Stimulated activated CD8-positive, alpha-beta memory T cell treated with anti-CD3 and anti-CD28 coated beads, Interleukin-4, amount 100 ng/mL, for 4 hours (primary cell): ENCODE results near the gene ECHDC1.
A peak's percentile ranks its signal among the peaks of the same experiment; 100 is the strongest.
"Not testable (repeated sequence)": the region's sequence is repeated elsewhere in the genome, so short reads cannot be mapped to it uniquely, and the experiment has no call there.

Experiments used
- DNase-seq, 2 donors: peaks; one replicate each; pipeline ENCODE4 v3.0.0-alpha.2; 2020; ENCODE audit warnings: low read depth in 2 of 2, low spot score in 1 of 2

ECHDC1 gene

DNA sequence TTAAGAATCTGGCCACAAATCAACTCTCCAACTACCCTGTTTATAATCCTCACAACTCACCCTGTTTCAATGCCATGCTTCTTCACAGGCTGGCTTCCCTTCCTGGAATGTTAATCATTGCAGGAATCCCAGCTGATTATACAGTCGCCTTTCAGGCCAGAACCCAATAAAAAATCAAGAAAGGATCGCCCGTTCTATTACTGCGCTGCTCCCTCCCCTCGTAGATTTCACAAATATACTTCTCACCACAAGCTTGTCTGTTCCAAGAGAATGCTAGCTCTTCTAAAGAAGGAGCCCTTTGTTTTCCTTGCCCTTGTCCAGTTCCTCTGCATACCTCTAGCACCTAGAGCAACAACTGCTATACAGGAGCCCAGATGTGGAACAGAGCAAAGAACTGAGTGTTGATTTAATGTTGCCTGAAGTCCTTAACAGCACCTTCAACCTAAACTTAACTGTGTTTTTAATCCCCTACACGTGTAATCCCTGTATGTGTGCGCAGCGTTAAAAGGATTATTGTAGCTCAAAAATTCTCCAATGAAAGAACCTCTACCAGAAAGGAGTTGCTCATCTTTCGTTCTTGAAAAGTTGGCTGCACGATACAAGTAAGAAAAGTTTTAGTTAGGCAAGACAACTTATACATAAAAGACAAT, 988 bp downstream of the ECHDC1 start:
- DNase-seq: no peak

DNA sequence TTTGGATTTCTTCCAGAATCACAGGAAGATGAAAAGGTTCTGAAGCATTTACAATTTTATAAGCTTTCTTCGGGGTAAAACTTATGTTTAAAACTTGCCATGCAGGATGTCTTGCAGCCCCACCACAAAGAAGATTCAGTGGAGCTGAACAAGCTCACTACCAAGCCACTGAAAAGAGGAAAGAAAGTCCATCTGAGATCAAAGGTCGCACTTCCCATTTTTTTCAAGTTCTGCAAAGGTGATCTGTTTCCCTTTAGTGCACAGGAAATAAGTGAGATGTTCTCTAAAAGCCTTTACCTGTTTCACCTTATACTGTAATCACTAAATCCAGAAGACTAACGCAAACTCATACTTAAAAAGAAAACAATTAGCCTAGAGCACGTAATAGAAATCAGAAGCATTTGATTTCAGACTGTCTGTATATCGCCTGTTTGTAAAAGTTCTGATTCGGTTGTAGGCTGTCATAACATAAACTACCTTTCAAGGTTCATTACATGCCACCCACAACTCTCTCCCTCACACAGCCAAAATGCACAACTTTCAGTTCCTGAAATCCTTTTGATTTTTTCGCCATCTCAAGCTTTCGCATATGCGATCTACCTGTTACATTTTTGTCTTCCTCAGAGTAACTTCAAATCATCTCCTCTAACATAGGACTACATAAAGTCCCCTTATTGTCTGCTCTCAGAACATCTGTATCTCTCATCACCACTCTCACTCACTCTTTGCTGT, 1.8 kb downstream of the ECHDC1 start:
- DNase-seq: no peak

DNA sequence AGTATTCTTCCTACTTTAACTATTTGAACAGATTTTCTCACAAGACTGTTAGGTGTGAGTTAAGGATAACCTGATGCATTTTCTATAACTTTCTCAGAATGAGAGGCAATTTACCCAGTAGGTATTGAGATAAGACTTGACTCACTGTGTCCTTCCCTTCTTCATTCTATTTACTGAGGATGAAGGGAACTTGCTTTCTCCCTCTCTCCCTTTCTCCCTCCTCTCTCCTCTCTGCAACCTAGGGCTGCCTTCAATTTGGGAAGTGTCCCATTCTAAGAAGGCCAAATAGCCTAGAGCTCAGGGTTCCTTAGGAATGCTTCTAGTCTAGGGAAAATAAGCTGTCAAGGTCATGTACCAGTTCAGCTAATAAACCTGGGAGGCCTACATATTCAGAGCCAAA, 3.2 kb downstream of the ECHDC1 start:
- DNase-seq: no peak

DNA sequence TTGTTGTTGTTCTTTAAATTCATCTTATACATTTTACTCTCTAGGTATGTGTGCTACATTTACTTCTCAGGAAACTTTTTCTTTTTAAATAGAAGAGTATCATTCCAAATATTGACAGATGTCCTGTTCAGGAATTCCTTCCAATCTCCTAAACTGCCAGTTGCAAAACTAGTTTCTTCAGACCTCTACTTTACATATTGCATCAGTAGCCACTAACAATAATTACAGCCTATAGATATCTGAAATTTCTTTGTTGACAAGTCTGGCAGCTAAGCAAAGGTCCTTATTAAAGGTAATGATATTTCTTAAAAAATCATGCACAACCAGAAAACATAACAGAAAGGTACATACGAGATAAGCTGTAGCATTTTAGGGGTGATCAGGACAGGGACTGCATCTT, 4.5 kb downstream of the ECHDC1 start:
- DNase-seq: no peak

DNA sequence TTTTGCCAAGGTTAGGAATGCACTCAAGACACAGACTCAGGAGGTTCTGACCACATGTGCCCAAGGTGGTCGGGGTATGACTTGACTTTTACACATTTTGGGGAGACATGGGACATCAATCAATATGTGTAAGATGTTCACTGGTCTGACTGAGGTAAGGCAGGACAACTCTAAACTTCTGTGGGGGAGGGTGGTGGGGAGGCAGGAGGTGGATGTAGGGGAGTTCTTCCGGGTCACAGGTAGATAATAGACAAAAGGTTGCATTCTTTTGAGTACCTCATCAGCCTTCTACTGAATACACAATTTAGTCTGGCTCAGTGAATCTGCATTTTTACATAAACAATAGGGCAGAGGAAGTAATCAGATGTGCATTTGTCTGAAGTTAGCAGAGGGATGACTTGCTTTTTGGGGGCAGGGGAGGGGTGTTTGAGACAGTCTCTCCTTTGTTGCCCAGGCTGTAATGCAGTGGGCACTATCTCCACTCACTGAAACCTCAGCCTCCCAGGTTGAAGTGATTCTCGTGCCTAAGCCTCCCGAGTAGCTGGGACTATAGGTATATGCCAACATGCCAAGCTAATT, 10.9 kb downstream of the ECHDC1 start:
- no peak for DNase-seq

DNA sequence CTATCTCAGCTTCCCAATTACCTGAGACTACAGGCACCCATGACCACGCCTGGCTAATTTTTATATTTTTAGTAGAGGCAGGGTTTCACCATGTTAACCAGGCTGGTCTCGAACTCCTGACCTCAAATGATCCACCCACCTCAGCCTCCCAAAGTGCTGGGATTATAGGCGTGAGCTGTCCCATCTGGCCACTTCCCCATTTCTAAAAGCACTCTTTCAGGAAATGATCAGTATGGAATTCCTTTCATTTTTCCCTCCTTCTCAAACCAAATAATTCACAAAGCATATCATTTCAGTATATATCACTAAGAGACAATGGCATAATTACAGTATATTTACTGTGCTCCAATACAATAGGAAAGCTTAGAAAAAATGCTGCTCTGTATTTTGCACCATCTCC, 12.2 kb downstream of the ECHDC1 start:
- DNase-seq: not testable (repeated sequence)

DNA sequence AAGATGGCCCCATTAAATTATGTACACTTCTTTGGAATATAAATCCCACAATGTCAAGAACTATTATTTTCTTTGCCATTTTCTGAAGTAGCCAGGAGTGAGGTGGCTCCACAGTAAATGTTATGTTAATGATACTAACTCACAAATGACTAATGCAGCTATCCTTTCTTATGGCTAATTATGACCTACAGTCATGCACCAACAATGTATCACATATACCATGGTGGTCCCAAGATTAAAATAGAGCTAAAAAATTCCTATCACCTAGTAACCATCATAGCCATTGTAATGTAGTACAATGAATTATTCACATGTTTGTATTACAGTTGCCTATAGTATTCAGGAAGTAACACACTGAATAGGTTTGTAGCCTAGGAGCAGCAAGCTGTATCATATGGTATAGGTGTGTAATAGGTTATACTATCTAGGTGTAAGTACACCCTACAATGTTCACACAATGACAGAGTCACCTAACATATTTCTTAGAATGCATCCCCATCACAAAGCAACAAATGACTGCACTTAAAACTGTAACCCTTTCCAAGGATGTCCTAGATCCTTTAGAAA, 15.3 kb downstream of the ECHDC1 start:
- DNase-seq: no peak

DNA sequence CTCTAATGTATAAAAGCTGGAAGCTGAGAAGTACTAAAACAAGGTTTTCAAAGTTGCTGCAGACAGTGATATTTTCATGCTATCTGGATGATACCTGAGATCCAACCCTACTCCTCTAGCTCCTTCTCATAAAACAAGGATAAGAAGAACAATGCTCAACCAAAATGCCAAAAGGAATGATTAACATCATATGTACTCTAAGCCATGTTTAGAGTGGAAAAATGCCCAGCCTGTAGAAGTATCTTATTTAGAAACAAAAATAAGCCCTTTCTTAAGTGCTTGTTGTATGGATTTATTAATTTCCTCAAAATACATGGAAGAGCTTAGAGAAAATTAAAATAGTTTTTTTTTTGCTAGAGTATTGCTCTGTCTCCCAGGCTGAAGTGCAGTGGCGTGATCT, 23.7 kb downstream of the ECHDC1 start:
- no peak for DNase-seq

DNA sequence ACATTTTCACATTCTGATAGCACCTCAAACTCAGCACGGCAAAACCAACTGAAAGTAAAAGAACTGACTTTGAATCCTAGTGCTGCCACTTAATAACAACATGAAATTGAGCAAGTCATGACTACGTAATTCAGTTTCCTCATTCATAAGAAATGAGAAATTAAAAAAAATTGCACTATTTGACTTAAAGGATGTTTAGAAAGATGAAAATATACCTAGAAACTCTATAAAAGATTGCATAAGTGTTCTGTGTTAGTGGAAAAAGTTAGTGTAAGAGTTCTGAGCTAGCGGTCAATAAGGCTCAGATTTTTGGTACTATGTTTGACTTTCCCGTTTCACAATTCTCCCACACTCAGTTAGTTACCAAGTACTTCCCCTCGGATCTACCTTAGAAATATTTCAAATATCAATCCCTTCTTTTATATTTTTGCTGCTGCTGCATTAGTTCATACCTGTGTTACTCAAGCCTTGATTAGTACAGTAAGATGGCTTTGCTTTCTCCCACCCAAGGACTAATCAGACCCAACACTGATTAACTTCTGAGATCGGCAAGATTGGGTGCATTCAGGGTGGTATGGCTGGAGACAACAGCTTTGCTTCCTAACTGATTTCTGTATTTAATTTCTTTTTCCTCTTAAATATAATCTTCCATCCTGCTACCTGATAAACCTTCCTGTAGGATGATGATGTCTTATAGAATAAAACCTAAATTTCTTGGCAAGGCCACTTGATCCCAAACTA, 25.9 kb downstream of the ECHDC1 start:
- no peak for DNase-seq

DNA sequence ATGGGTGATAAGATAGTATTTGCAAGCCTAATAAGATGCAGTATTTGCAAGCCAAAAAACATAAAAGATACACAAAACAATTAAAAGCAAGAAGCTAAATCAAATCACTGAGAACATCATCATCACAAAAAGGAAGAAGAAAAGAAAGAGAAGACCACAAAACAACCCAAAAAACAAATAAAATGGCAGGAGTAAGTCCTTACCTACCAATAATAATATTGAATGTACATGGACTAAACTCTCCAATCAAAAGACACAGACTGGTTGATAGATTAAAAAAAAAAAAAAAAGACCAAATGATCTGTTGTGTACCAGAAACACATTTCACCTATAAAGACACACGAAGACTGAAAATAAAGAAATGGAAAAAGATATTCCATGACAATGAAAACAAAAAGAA, 37.7 kb downstream of the ECHDC1 start:
- DNase-seq: no peak

DNA sequence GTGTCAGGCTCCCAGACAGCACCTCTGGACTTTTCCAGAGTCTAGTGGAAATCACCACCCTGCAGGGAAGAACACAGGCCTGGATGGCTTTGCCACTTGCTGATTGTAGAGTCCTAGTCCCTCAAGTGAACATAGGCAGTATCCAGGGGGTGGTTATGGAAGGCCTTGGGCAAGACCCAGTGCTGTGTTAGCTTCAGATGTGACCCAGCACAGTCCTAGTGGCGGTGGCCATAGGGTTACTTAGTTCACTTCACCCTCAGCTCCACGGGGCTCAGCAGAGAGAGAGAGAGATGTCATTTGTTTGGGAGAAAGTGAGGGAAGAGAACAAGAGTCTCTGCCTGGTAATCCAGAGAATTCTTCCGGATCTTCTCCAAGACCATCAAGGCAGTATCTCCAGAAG, 39.5 kb downstream of the ECHDC1 start:
- no peak for DNase-seq

DNA sequence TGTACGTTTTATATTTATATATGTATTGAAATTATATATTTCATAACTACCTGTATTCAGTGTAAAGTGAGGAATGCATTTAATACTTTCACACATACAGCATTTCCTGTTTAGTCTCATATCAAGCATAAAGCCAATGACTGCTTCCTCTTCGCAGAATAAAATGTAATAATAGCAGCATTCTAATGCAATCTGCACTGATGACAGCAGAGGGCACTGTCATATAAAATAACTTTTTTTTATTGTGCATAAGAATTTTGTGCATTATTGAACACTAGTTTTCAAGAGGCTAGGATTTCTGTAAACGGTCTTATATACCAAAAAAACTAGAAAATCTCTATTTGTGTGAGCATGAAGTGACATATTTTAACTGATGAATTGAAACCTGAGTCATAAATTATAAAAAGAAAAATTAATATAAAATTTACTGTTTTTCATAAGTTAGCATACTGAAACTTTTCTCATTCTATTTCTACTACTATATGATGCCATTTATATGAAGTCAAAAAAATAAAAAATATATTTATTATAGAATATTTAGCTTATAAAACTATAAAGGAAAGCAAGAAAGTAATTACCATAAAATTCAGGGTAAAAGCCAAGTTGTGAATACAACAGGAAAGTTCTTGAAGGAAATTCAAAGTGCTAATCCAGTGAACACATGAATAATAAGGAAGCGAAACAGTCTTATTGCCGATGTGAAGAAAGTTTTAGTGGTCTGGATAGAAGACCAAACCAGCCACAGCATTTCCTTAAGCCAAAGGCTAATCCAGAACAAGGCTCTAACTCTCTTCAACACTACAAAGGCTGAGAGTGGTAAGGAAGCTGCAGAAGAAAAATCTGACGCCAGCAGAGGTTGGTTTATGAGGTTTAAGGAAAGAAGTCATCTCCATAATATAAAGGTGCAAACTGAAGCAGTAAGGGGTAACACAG, 40.4 kb downstream of the ECHDC1 start:
- DNase-seq: peak in 1 of 2 donors; percentile 19

DNA sequence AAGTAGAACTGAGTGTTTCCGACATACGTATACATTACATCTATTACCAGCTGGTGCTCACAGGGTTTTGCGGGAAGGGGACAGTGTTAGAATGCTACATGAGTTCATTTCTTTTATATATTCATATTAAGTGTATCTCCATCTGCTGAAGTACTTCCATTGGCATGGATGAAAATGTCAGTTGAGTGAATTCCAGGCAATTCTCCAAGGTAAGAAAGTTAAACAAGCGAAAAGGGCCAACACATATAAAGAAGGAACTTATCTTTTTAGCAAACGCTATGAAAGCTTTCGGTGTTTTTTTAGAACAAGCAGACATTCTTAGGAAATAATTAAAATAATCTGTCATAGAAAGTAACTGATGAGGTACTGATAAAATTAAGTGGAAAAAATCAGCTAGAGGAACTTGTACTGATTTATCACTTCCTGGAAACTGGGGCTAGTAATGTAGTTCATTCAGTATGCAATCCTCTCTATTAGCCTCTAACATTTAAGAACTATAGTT, 42.2 kb downstream of the ECHDC1 start:
- DNase-seq: no peak

DNA sequence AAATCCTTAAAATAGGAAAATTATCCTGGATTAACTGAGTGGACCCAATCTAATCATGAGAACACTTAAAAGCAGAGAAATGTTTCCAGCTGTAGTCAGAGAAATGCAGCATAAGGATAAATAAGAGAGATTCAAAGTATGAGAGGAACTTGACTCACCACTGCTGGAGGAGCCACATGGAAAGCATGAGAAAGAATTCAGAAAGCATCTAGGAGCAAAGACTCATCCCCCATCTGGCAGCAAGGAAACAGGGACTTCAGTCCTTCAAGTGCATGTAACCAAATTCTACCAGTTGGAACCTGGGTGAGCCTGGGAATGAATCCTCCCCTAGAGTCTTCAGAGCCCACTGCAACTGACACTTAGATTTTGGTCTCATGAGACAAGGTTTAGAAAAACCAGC, 43.0 kb downstream of the ECHDC1 start:
- no peak for DNase-seq

DNA sequence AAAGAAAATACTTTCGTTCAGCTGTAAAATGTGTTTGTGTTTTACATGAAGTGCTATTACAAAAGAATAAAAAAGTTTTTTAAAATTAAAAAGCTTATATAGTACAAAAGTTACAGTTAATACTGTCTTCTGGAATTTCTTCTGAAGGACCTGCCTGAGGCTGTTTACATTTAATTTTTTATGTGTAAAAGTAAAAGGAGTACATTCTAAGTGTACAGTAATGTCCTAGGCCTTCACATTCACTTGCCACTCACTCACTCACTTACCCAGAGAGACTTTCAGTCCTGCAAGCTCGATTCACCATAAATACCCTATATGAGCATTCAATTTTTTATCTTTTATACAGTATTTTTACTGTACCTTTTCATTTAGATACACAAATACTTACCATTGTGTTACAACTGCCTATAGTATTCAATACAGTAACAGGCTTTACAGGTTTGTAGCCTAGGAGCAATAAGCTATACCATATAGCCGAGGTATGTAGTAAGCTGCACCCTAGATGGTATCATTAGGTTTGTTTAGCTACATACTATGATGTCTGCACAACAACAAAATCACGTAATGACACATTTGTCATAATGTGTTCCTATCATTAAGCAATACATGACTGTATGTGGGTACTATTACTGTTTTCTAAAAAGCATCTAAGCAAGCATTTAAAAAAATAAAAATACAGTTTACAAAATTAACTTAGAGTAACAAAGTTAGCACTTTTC, 43.7 kb downstream of the ECHDC1 start:
- DNase-seq: no peak

DNA sequence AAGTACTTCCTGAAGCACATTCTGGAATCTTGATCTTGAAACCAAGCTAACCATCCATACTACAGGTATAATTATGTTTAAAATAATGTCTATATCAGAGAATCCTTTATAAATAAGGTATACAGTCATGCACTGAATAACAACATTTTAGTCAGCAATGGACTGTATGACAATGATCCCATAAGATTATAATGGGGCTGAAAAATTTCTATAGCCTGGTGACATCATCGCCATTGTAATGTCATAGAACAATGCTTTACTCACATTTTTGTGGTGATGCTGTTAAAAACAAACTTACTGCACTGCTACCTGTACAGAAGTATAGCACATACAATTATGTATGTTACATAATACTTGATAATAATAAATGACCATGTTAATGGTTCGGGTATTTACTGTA, 44.9 kb downstream of the ECHDC1 start:
- no peak for DNase-seq

DNA sequence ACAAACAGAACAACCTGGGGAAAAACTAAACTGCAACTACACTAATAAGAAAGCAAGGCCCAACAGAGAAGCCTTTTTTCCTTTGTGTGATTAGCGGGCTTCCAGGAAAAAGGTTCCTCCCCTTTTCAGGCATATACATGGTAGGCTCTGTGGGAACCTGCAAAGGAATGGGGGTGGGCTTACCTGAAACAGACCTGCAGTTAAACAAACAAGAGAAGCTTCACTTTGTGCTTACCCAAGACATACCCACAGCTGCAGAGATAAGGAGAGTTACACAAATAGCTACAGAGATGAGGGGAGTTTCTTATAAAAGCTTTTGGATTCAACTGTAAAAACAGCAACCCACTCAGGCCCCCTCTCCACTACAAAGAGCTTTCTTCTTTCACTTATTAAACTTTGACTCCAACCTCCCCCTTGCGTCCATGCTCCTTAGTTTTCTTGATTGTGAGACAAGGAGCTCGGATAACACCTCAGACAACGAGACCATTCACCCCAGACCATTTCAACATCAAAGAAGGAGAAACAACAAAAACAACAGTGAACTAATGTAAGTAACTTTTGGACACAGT, 45.8 kb downstream of the ECHDC1 start:
- DNase-seq: no peak

DNA sequence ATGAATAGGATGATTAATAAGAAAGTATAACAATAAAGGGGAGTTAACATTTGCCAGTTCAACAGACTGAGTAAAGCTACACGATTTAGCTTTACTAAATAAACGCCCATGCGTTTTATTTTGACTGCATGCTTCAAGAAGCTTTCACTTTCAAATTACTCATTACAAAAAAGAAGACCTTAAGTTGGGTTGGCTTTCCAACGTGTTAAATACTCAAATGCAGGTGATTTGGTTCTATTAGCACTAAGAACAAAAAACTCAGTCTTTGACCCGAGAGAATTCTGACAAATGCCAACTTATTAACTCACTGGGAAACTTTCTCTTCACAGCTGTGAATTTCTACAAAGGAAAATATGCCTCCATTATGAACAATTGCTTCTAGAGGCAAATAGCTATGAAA, 51.9 kb downstream of the ECHDC1 start:
- no peak for DNase-seq
